GM19025 (cell line): ENCODE results near the gene ZNF835.

Source experiments
- ATAC-seq: cut with Tn5 transposase; IDR thresholded peaks from one replicate; pipeline ENCODE4 v1.9.1; 2021; ENCODE audit warnings: mild to moderate bottlenecking, low read depth, moderate library complexity; ENCODE audit not compliant: unreplicated experiment

Gene ZNF835

GRCh38 chr19:56664511-56664910, 7.0 kb downstream of the ZNF835 start:
- no peak for ATAC-seq

- no peak for ATAC-seq
Measured at GRCh38 chr19:56663931-56664500, 7.5 kb downstream of the ZNF835 start.

- ATAC-seq, result no peak
Measured at GRCh38 chr19:56661248-56661647, 10.3 kb downstream of the ZNF835 start.

- ATAC-seq, result no peak
Measured at GRCh38 chr19:56660381-56661107, 11.0 kb downstream of the ZNF835 start.

- no peak for ATAC-seq
Measured at GRCh38 chr19:56654151-56654550, 17.4 kb downstream of the ZNF835 start.

GRCh38 chr19:56643460-56643955, 28.0 kb downstream of the ZNF835 start:
- no peak for ATAC-seq

- no peak for ATAC-seq
Measured at GRCh38 chr19:56642711-56643459, 28.7 kb downstream of the ZNF835 start, which contains the start of gene SMIM17. Gene SMIM17 (plus strand): TSS chr19:56643159. CDS start chr19:56645668, 2,509 bp downstream.

- no peak for ATAC-seq
Measured at GRCh38 chr19:56639217-56639616, 32.3 kb downstream of the ZNF835 start.

- ATAC-seq, result no peak
Measured at GRCh38 chr19:56637976-56638555, 33.5 kb downstream of the ZNF835 start.

- no peak for ATAC-seq
Measured at GRCh38 chr19:56633021-56633420, 38.5 kb downstream of the ZNF835 start.

- no peak for ATAC-seq
Measured at GRCh38 chr19:56625708-56626107, 45.8 kb downstream of the ZNF835 start.

GRCh38 chr19:56623006-56623405, 48.6 kb downstream of the ZNF835 start:
- ATAC-seq, result no peak

- no peak for ATAC-seq
Measured at GRCh38 chr19:56622374-56622773, 49.2 kb downstream of the ZNF835 start.

GRCh38 chr19:56619121-56619520, 52.4 kb downstream of the ZNF835 start:
- ATAC-seq, result no peak

GRCh38 chr19:56617531-56617930, 54.0 kb downstream of the ZNF835 start:
- ATAC-seq, result no peak

- no peak for ATAC-seq
Measured at GRCh38 chr19:56613639-56614038, 57.9 kb downstream of the ZNF835 start.

- ATAC-seq, result no peak
Measured at GRCh38 chr19:56612737-56613136, 58.8 kb downstream of the ZNF835 start.
